GM20431 (cell line): Measurements from ENCODE around the gene C4orf33.
"Not testable (repeated sequence)": the region's sequence is repeated elsewhere in the genome, so short reads cannot be mapped to it uniquely, and the experiment has no call there.

ENCODE experiments used
- in situ Hi-C: fragments of 300-500 bp; cut with MseI, MboI; formaldehyde crosslinking; loops from one replicate; pipeline ENCODE4 v1.15.0; 2020; ENCODE audit warnings: low sequenced_read_pairs; ENCODE audit not compliant: unreplicated experiment

Gene C4orf33, protein sequence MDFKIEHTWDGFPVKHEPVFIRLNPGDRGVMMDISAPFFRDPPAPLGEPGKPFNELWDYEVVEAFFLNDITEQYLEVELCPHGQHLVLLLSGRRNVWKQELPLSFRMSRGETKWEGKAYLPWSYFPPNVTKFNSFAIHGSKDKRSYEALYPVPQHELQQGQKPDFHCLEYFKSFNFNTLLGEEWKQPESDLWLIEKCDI

DNA sequence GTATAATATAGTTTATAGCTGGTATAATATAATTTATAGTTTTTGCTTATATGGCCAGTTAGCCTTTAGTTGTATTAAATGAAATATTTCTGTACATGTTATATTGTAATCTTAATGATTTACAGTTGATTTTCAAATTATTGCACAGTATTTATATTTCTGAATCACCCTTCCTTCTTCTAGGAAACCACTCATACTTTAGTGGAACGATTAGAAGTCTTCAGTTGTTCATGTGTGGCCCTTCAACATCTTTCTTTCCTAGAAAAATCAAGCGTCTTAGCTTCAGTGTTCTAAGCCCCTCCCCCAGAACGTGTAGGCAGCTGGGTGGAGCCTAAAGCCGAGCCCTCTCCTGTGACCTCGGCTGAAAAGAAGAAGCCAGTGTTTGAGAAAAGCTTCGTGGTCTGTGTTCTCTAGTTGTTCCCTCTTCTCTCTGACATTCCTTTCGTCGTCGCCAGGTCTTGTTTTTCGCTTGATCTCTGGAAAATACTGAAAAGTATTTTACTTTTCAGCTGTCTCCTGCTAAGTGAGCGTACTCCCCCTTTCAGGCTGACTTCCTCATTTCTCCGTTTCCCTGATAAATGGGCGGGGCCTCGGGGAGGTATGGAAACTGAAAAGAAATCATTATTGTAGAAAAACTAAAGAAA, at the start of gene C4orf33:
Gene C4orf33, plus strand, starts transcription at position 342 of the 644 bp plus-strand sequence. CDS start 6,459 bp downstream, outside the sequence.
- in situ Hi-C loops = no loop called here

DNA sequence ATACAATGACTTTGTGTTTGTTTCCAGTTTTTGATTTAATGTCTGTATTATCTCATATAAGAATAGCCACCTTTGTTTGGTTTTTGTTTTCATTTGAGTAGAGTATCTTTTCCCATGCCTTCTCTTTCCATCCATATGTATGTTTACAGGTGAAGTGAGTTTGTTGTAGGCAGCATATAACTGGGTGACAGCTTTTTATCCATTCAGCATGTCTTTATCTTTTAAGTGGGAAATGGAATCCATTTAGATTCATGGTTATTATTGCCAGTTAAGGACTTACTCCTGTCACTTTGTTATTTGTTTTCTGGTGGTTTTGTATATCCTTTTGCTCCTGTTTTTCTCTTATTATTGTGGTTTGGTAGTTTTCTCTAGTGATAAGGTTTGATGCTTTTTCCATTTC, 36.9 kb upstream of the C4orf33 start:
- in situ Hi-C loops = no loop called here

DNA sequence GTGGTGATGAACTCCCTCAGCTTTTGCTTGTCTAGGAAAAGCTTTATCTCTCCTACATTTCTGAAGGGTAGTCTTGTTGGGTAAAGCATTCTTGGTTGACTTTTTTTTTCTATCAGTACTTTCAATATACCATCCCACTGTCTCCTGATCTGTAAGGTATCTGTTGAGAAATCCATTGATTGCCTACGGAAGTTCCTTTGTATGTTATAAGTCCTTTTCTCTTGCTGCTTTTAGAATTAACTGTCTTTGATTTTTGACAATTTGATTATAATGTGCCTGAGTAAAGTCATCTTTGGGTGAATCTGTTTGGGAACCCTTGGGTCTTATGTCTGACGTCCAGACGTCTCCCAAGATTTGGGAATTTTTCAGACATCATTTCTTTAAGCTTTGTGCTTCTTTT, 33.4 kb upstream of the C4orf33 start:
- in situ Hi-C loops = no loop called here

DNA sequence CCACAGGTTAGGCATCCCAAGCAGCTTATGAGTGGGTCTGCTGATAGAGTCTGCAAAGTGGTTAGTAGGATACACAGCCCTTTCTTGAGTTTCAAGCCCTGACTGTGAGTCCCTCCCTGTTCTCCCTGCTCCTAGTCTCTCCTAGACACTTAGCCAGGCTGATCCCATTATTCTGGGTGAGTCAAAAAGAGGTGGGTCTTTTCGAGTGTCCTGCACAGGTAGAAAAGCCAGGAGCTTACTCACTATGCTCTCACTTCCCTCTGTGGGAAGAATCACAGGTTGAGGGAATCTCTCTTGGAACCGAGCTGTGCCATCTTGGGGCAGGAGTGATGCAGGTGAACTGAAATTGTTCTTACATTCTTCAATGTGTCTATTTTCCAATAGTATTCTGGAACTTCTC, 32.3 kb upstream of the C4orf33 start:
- in situ Hi-C loops = no loop called here

DNA sequence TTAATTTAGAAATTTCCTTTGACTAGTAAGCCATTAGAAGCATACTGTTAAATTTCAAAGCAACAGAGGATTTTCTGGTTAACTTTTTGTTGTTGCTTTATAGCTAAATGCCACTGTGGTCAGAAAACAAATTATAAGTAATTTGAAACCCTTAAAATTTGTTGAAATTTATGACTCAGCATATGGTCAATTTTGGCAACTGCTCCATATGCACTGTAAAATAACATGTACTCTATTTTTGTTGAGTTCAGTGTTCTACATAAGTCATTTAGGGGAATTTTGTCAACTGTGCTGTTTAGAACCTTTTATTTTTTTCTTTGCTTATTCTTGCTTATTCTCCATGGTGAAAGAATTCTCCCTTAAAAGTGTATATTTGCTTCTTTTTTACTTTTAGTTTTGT, 31.2 kb upstream of the C4orf33 start:
- in situ Hi-C loops = no loop called here

DNA sequence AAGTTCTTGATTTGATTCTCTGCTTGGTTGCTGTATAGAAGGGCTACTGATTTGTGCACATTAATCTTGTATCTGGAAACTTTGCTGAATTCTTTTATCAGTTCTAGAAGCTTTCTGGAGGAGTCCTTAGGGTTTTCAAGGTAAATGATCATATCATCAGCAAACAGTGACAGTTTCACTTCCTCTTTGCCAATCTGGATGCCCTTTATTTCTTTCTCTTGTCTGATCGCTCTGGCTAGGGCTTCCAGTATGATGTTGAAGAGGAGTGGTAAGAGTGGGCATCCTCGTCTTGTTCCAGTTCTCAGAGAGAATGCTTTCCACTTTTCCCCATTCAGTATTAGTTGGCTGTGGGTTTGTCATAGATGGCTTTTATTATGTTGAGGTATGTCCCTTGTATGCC, 26.4 kb upstream of the C4orf33 start:
- in situ Hi-C loops = not testable (repeated sequence)

DNA sequence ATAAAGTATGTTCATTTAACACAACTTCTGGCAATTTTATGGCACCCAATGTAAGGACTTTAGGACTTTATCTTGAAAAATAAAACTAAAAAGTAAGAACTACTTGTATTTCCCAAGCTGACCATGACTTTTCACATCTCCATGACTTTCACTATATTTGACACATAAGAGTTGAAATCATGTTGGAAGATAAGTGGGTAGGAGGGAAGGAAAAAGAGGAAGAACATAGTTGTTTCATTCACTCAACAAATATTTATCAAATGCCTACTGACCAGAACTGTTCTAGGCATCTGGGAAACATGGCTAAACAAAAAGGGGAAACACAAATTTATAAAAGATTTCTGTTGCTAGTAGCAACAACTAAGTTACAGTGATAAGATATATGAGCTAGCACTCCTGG, 18.6 kb upstream of the C4orf33 start:
- in situ Hi-C loops = no loop called here

DNA sequence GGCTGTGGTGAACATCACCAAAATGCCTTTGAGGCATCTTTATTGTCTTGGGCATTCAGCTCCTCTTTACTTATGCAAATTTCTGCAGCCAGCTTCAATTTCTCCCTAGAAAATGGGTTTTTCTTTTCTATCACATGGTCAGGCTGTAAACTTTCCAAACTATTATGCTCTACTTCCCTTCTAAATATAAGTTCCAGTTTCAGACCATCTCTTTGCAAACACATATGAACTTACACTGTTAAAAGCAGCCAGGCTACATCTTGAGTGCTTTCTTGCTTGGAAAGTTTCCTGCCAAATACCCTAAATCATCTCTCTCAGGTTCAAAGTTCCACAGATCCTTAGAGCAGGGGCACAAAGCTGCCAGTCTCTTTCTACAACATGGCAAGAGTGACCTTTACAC, 15.8 kb upstream of the C4orf33 start:
- in situ Hi-C loops = no loop called here

DNA sequence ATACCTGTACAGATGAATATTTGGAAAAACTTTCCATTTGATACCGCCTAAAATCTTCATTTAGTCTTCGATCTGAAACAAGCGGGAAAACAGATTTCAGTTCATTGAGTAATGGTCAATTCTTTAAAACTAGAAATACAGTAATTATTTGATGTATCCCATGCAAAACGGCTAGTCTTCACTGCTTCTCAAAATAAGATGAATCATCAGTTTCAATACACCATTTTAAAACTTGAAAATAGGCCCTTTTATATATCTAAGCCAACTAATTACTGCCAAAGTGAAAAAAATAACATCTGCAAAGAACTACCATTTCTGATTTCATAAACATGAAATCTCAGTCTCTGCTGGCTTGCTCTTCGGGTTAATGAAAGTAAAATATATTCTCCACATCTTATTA, 13.7 kb upstream of the C4orf33 start:
- in situ Hi-C loops = no loop called here

DNA sequence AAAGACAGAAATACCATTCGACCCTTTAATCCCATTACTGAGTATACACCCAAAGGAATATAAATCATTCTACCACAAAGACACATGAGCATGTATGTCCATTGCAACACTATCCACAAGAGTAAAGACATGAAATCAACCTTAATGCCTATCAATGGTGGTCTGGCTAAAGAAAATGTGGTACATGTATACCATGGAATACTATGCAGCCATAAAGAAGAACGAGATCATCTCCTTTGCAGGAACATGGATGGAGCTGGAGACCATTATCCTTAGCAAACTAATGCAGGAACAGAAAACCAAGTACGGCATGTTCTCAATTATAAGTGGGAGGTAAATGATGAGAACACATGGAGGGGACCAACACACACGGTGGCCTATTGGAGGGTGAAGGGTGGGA, 10.5 kb upstream of the C4orf33 start:
- in situ Hi-C loops = no loop called here

DNA sequence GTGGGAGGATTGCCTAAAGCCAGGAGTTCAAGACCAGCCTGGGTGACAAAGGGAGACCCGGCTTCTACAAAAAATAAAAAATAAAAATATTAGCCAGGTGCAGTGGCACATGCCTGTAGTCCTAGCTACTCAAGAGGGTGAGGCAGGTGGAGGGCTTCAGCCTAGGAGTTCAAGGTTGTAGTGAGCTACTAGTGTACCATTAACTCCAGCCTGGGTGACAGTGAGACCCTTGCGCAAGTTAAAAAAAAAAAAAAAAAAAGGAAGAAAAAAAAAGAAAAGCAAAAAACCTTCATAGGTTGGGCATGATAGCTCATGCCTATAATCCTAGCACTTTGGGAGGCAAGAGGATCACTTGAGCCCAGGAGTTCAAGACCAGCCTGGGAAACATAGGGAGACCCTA, 8.4 kb upstream of the C4orf33 start:
- in situ Hi-C loops = no loop called here

DNA sequence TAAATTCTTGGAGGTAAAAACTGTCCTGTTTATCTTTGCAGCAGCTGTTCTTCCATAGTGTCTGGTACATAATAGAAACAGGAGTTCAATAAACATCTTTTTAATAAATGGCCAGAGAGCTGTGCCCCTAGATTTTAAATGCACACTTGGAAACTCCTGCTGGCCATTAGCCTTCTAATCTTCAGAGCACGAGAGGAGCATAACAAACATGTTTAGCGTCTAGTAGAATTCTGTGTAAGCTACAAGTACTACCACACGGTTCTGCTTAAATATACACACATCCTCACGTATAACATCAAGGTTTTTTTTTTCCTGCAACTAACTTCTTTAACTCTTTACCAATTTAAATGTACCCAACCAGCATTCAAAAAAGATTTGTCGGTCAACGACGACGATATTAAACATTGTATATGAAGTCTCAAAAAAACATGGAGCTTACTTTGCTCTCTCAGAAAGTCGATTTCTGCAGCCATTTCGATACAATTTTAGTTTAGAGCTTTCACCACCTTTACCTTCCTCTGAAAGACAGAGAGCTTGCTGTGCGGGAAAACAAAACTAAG, 3.2 kb upstream of the C4orf33 start:
- in situ Hi-C loops = no loop called here

DNA sequence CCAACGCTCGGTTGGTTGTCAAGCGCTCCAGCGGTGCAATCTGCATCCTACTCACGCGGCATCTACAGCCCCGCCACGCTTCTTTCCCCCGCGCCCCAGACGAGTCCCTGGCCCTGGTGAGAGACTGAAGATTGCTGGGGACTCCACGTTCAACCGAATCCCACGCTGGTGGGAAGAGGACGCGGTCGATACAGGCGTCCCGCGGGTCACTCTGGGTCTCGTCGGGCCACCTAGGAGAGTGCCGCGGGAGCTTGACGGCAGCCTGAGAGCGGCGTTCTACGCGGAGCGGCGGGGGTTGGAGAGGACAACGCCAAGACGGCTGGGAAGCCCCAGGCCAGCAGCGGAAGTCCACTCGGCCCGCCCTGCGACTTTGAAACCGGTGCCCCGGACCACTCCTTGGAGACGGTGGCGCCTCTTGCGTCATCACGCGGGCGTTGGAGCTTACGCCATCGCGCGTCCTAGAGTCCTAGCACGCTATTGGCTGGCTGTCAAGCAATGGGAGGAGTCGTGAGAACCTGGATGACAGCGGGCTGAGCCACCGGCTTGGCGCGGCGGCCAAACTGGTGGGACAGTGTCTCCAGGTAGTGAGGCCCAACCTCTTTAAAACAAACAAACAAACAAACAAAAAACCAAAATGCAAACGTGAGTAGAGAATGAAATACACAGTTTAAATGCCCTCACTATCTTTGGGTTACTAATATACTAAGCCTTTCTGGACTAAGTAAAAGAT, 2.6 kb upstream of the C4orf33 start, which contains the start of gene SCLT1:
Gene SCLT1, minus strand, starts transcription at position 349 of the 730 bp plus-strand sequence. CDS start 436 bp downstream, outside the sequence.
- in situ Hi-C loops = no loop called here

DNA sequence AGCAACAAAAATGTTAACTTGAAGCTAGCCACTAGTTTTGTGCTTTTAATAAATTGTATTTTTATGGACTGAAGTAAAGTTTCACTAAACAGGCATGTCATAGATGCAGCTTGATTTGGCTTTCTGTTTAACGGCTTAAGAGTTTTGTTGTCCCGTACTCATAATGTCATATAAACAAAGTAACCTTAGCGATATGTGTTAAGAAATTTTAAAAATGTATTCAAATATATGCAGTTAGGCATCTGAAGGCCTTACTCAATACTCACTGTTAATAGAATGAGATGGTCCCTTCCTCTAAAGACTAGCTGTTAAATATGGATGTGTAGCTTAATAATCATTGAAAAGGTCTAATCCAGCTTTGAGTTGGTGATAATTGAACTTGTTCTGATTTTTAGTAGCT, 1.6 kb upstream of the C4orf33 start:
- in situ Hi-C loops = no loop called here

DNA sequence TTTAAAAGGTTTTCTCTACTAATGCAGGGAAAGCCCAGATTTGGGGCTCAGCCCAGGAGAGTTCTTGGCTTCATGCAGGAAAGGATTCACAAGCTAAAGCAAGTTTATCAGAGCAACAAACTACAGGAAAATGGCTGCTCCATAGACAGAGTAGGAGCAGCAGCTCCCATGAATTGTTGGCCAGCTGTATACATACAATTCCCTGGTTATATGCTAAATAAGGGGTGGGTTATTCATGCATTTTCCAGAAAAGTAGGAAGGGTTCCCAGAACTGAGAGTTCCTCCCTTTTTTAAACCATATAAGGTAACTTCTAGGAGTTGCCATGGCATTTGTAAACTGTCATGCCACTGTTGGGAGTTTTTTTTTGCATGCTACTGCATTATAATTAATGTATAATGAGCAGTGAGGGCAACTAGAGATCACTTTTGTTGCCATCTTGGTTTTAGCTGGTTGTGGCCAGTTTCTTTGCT, 2.6 kb downstream of the C4orf33 start:
- in situ Hi-C loops = no loop called here

DNA sequence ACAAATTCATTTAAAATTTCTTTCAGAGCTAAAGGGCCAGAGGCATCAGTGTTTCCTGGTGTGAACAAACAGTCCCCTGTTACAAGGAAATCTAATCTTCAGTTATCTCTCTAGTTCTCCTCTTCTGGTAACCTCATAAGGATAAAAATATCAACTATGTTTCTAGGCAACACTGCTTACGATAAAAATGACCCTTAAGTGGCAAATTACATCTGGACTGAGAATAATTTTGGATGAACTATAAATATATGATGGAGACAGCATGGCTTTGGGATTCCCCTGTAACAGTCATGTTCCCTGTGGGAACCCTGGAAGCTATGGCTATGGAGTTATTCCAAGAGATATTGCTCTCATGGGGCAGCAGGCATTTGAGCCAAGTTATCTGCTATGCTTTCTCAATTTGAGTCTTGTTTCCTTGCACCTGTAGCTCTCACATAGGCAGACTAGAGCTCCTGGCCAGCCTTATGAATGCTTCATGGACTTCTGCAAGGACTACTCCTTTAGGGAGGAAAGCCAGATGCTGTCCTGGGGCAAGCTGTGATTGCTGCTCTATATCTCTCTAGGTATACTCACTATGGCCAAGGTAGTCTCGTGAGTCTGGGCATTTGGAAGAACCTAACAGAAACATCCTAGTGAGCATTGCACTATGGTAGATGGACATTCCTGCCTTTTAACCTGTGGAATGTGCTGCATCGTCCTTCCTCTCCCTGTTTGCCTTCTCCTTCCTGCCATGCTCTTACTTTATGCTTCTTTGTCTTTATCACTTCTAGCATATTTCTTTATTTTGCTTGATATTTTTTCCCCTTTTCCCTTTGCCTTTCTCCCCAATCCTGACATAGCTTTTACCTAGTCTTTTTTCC, 14.2 kb downstream of the C4orf33 start:
- in situ Hi-C loops = no loop called here

DNA sequence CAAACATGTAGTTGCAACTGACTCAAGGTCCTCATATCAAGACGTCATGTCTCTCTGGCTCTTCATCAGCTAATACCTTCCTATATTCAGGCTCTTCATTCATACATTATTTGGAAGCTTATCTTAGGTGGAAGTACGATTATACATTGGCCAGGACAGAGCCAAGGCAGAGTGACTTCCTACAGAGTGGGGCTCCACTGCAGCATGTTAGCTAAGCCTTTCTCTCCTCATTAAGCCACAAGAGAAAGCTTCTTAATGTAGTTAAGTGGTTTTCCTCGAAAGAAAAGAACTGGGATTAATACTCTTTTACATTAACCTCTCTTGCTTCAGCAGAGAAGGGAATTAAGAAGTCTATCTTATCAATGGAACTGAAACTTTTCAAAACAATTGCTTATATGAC, 15.0 kb downstream of the C4orf33 start:
- in situ Hi-C loops = no loop called here

DNA sequence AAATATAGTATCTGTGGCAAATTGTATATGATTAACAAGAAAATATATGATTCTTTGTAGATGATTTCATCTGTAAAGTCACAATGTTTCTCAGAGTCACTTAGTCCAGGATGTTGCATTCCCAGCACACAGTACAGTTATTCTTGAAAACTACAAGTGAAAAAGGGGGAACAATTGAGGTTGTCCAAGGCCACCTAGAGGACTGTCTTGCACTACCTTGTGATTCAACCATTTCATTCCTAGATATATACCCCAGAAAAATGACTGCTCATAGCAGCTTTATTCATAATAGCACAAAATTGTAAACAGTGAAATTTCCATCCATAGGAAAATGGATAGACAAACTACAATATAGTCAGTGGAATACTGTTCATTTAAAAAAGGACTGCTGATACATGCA, 16.0 kb downstream of the C4orf33 start:
- in situ Hi-C loops = no loop called here

DNA sequence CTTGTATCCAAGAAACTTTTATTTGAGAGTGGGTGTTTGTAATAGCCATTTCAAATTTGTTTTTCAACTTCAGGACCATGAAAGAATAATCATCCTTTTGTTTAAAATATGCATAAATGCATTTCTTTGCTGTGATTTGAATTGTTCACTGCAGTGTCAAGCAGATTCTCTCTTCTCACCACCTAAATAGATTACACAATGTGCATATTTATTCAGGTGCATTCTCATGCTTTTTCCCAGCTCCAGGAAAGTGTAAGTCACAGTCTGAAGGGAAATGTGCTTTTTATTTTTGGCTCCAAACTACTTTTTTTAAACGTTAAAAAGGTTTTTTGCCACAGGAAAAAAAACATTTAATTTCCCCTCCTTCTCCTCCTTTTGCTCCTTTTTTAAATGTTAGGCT, 17.5 kb downstream of the C4orf33 start:
- in situ Hi-C loops = no loop called here

DNA sequence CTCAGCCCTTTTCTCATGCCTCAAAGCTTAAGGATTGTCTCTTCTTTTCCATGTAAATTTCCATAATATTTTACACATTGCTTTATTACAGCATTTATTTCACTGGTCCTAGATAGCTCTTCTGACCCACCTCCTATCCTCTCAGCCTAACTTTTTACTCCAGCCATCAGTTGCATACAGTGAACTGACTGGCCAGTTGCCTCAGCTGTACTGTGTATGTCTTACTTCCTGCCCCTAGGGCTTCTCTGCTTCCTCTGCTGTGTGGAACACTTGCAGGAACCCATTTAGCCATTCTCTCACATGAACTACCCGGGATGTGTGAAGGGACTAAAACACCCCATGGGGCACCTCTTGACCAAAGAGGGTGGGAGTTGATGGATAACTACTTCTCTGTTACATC, 18.0 kb downstream of the C4orf33 start:
- in situ Hi-C loops = no loop called here
